Activated CD8-positive, alpha-beta memory T cell treated with anti-CD3 and anti-CD28 coated beads, Interleukin-2, amount 50 U/mL, for 1 hour (primary cell): ENCODE data around the gene MRGPRF.

Source experiments
- DNase-seq: peaks from one replicate; pipeline ENCODE4 v3.0.0-alpha.2; 2020; ENCODE audit errors: extremely low read depth

Gene MRGPRF, protein sequence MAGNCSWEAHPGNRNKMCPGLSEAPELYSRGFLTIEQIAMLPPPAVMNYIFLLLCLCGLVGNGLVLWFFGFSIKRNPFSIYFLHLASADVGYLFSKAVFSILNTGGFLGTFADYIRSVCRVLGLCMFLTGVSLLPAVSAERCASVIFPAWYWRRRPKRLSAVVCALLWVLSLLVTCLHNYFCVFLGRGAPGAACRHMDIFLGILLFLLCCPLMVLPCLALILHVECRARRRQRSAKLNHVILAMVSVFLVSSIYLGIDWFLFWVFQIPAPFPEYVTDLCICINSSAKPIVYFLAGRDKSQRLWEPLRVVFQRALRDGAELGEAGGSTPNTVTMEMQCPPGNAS

DNA sequence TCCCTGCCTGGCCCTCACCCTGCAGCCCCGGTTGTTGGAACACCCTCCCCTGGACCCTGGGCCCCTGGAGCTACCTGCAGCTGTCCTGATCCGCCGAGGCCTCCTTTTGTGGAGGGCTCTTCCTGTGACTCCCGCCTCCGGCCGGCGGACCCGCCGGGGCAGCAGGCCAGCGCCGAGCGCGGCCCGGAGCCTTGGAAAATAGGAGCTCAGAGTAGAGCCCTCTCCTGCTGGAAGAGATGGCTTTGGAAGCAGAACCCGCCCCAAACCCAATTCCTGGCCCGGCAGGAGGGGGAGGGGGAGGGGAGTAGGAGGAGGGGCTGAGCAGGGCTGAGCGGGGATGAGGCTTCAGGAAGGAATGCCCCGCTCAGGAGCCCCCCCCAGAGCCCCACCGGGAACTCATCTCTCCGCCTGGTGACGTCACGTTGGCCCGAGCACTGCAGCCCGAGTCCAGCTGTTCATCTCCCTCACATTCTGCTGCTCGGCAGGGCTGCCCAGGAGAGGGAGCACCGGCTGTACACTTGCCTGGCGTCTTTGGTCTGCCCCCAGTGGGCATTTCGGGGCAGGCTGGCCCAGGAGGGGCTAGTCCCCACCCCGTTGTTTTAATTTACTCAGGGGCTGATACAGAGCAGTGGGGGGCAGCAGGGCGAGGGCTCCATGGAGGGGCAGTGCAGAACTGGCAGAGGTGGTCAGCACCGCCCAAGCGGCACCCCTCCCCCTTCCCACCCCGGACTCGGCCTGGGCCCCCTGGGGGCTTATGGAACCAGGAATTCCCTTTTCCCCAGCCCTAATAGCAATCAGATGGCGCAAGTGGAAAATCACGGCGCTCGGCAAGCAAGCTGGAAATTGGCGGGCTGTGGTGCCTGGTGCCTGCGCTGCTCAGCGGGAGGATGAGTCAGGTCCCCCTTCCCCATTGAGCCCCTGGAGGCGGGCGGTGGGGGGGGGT lies at the start of gene MRGPRF:
Gene MRGPRF, minus strand, starts transcription at position 238 of the 943 bp plus-strand sequence. CDS start 3,345 bp downstream, outside the sequence.
- DNase-seq: no peak

DNA sequence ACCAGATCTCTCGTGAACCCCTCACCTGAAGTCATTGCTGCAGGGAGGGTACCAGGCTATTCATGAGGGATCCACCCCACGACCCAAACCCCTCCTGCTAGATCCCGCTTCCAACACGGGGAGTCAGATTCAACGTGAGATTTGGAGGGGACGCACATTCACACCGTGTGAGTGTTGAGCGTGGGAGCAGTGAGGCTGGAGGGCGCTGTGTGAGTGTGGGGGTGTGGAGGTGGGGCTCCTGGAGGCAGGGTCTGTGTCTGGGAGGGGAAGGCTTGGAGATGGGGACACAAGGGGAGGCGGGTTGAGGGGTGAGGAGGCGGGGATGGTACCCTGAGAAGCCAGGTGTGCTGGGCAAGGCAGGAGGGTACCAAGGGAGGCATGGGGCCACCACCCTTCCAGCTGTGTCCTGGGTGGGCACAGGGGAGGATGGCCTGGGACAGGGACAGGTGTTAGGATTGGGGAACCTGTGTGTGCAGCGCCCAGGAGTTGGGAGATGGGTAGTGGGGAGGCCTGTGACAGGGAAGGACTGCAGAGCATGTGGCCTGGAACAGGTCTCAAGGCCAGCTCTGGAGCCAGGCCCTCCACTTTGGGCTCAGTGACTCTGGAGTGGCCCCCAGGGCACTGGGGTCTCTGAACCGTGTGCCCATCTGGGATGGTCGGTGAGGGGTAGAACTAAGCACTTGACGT lies 49.3 kb upstream of the MRGPRF start:
- no peak for DNase-seq

DNA sequence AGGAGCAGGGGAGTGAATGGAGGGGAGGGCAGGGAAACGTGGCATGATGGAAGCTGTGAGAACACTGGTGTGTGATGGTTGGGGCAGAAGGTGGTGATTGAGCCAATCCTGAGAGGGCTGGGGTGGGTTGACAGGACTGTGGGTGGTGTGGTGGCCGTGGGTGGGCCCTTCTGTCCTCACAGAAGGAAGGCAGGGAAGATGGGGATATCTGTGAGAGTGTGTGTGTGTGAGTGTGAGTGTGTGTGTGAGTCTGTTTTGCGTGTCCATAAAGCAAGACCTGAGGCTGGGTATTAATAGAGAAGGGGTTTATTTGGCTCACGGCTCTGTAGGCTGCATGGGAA lies 48.6 kb upstream of the MRGPRF start:
- no peak for DNase-seq

DNA sequence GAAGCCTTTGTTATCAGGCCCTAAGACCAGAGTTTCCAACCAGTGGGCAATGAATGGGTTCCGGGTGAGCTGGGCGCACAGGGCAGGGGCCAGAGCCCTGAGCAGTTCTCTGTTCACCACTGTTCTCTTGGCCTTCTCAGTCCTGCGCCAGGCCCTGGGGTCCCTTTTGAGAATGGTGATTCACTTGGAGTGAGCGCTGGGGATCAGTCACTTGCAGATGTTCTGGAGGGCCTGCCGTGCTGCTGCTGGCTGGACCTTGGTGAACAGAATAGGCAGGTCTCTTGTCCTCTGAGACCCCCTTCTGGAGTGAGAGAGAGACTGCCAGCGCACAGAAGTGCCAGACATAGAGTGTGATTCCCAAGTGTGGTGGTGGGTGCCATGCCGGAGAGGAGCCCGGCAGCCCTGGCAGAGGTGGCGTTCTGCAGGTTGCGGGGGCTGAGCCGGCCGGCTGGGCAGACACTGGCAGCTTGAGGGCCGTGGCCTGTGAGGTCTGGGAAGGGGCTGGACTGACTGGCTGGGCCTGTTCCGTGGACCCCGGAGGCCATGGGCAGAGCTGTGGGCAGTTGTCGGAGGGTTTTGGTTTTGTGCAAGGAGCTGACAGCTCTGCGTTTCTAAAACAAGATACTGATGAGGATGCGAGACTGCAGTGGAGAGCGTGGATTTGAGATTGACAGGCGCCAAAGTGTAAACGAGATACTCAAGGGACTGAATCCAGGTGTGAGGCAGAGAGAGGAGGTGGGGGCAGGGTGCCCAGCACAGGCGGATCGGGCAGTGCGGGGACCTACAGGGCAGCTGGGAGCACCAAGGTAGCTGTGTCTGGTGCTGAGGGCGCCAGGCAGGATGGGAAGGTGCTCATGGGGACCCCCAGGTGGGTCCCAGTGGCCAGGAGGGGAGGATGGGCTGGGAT lies 48.0 kb upstream of the MRGPRF start:
- DNase-seq: no peak

DNA sequence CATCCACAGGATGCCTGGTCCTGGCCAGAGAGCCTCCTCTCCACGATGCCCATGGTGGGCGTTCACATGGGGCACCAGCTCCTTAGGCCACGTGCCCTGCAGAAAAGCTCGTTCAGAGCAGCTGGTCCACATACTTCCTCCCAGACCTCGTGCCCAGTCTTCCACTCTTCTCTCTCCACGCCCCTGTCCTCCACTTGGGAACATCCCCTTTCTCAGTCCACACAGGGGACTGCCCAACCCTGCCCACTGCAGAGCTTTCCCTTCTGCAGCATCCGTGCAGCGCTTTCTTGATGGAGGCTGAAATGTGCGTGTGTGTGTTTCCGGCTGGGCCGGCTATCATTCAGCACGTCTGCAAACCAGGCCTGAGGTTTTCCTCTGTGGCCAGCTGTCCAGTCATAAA lies 46.9 kb upstream of the MRGPRF start:
- no peak for DNase-seq

DNA sequence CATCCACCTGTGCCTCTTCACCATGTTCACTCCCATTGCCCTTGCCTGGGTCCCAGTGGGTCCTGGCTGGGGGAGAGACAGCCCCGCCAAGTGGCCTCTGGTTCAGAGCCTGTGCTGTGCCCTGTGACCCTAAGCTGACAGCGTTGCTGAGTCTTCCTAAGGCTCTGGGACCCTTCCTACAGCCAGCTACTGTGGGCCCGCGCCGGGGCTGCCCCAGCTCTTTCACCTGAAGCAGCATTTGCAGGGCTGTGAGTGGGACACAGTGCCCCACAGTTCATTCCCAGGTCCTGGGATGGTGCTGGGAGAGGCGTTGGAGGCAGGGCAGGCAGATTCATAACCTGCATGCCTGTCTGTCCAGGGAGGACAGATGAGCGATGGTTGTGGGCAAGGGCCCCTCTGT lies 46.4 kb upstream of the MRGPRF start:
- DNase-seq: no peak

DNA sequence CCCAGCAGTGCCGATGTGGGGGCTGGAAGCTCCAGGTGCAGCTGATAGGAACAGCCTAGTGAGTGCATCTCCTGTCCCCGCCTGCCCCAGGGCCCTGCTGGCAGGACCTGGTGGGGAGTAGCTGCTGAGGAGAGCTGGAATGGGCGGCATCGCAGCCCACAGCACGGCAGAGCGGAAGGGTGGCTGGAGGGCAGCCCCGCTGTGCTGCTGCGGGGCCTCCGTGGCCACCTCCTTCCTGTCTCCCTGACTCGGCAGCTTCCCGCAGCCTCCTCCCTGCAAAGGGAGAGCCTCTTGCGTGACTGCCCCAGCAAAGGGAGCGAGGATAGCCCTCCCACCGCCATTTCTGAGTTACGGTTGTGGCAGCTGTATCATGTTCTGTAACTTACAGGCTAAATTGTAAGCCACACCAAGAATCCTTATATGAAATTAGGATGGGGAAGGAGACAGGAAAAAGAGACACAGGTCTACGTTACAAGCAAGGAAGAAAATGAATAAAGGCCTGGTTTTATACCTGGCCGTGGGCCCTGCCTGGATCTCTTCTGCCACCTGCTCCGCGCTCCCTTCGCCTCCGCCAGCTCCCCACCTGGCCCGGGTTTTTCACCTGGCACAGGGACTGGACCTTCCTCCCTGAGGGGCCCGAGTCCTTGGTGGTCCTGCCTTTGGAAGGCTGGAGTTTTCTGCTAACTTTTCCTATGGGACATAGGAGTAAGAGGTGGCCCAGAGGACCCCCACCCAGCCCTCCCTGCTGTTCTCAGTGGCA lies 45.6 kb upstream of the MRGPRF start:
- DNase-seq: no peak

DNA sequence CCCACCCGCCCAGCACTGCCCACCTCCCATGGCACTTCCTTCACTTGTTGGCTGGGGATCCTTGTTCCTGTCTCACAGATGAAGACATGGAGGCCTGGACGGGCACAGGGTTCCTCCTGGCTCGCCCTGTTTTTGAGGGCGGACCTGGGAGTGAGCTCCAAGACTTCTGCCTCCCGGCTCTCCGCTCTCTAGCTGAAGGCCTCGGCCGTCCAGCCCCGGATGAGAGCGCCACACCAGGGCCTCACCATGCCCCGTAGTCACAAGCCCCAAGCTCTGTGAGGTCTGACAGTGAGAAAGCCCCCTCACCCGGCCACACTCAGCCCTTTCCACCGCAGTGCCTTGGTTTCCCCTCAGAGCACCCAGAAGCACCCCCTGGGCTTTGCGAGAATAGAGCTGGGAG lies 44.8 kb upstream of the MRGPRF start:
- no peak for DNase-seq

DNA sequence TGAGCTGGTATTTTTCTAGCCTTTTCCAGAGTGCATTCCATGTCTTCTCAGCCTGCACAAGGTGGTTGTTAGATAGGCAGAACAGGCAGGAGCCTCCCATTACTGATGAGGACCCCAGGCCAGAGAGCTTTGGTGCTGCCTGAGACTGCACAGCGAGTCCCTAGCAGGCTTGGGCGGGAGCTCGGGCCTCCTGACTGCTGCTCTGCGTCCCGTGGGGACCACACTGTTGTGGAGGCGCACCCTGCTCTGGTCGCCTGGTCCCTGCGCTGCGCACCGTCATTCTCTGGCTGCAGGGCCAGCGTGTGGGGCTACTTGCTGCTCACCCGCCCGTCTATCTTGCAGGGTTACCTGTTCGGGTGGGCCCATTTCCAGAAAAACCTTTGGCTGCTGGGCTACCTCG lies 44.2 kb upstream of the MRGPRF start:
- no peak for DNase-seq

DNA sequence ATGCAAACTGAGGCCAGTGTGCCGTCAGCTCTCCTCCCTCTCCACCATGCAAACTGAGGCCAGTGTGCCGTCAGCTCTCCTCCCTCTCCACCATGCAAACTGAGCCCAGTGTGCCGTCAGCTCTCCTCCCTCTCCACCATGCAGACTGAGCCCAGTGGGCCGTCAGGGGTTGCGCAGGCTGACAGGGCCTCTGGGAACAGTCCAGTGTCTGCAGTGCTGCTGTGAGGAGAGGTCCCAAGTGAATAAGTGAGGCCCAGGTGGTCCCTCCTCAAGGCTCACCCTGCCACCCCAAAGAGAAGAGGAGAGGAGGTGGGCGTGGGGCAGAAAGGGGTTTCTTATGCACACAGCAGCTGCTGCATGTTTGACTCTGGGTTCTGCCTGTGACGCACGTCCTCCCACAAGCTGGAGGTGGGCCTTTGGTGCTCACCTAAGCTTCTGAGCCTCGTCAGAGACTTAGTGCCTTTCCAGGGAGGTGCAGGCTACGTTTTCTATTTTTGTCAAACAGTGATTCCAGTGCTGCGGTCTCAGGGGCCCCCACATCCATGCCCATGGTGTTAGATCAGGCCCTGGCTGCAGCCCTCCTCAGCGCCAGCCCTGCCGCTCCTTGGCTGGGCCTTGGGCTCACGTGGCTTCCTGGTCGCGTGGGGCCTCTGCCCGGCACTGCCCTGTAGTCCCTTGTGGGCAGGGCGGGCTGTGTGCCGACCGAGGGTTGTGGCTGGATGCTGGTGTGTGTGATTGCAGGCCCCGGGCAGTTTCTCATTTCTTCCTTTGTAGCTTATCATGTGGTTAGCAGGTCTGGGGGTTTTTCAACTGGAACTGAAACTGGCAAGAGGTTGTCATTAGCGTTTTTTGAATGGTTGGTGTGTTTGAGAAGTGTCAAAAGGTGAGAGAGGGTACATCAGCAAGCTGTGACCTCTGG lies 42.8 kb upstream of the MRGPRF start:
- DNase-seq: no peak

DNA sequence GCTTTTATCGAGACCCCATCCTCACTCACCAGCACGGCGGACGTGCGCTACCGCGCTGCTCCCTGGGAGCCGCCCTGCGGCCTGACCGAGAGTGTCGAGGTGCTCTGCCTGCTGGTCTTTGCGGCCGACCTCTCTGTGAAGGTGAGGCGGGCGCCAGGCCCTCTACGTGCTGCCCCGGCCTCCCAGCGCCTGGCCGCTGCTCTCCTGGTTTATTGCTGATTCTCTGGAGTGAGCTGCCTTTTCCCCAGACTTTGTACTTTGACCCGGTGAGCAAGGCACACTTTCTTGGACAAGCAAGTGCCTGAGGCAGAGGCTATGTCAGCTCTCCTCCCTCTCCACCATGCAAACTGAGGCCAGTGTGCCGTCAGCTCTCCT lies 42.2 kb upstream of the MRGPRF start:
- no peak for DNase-seq

DNA sequence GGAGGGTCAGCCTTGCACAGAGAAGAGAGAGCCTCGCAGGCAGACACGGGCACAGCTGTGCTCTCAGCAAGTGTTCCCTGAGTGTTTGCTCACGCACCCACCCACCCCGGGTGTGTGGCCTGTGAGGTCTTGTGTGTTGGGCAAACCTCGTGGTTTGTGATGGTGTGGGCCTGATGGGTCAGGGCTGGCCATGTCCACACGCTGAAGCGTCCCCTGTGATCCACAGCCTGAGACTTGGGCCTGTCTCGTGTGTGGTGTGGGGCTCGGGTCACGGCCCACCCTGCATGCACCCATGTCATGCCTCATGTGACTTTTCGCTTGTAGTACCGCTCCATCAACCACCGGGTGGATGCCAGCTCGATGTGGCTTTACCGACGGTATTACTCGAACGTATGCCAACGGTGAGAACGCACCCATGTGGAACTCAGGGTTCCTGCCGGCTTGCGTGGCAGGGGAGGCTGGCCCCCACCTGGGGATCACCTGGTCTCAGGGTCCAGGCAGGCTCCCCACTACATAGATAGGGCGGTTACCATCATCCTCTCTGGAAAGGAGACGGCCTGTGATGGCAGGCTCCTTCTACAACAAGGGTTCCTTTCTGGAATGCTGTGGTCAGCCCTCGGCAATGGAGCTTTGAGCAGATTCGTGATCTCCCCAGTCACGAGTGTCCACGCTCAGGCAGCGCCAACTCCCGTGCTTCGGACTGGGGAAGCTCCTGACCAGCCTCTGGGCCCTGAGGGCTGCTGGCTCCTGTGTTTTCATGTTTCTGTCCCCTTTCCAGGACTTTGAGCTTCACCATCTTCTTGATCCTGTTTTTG lies 41.6 kb upstream of the MRGPRF start:
- no peak for DNase-seq

DNA sequence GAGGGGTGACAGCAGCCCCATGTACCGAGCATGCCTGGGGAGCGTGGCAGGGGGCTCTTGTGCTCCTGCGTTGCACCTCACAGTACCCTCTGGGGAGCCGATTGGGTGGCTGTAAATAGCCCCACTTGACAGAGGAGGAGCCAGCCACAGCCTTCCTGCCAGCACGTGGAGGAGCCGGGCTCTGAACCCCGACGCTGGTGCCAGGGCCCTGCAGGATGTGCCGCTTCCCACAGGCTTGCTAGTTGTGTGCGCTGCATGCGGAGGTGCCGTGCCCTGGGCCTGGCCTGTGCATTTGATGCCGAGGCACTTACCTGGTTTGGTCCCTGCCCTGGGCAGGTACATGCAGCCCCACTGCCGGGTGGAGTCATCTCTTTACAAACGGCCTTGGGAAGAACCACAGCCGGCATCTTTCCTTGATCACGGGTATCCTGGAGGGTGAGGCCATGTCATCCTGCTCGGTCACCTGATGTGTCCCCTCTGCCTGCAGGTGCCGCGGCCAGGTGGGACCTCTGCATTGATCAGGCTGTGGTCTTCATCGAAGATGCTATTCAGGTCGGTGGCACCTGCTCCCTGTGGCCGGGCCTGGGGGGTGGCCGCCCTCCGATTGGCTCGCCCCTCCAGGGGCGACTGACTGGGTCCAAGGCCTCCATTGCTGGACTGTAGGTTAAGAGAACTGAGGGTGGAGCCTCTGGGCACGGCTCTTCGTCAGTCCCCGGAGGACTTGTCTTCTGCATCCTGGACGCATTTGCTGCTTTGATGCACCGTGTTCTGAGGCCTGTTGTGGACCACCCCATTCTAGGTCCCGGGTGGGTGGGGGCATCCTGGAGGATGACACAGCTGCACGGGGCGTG lies 40.7 kb upstream of the MRGPRF start:
- DNase-seq: no peak

DNA sequence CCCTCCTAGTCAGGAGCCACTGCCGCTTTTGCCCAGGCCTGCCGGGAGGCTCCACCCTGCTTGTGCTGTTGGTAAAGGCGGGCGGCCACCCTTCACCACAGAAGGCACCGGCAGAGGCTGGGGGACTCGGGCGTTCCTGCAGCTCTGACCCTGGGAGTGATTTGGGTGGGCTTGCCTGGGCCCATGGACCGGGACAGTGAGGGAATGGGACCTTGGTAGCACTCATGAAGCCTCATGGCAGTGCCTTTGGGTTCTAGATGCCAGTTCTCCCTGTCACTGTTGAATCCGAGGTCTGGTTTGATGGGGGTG lies 40.1 kb upstream of the MRGPRF start:
- no peak for DNase-seq

DNA sequence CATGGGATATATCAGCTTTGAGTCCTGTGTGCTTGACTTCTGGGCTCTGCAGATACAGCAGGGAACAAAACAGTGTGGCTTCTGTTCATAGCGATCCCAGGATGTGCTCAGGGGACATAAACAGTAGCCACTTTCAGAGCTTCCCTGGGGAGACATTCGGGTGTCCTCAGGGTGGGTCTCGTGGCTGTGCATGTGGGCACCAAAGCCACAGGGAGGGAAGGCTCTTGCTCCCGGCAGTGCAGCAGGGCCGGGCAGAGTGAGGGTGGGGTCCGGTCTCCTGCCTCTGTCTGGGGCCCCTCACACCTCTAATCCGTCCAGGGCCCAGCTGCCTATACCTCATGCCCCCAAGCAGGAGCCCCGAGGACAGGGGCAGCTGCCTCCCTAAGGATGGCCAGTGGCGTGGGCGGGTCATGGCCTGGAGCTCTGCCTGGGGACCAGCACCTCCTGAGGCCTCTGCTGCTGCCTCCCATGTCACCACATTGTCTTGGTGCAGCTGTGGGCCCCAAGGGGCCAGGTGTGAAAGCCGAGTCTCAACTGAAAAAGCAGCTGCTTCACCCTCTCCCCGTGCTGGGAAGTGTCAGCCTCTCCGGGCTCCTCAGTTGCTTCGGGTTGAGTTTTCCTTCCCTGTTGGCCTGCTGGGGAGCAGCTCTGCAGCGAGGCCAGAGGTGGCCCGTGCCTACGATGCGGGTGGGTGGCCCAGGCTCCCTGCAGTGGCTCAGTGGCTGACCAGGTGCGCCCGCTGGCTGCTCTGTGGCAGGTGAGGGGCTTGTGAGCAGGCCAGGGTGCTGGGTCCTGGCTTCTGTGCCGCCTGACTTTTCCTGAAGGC lies 39.5 kb upstream of the MRGPRF start:
- DNase-seq: no peak

DNA sequence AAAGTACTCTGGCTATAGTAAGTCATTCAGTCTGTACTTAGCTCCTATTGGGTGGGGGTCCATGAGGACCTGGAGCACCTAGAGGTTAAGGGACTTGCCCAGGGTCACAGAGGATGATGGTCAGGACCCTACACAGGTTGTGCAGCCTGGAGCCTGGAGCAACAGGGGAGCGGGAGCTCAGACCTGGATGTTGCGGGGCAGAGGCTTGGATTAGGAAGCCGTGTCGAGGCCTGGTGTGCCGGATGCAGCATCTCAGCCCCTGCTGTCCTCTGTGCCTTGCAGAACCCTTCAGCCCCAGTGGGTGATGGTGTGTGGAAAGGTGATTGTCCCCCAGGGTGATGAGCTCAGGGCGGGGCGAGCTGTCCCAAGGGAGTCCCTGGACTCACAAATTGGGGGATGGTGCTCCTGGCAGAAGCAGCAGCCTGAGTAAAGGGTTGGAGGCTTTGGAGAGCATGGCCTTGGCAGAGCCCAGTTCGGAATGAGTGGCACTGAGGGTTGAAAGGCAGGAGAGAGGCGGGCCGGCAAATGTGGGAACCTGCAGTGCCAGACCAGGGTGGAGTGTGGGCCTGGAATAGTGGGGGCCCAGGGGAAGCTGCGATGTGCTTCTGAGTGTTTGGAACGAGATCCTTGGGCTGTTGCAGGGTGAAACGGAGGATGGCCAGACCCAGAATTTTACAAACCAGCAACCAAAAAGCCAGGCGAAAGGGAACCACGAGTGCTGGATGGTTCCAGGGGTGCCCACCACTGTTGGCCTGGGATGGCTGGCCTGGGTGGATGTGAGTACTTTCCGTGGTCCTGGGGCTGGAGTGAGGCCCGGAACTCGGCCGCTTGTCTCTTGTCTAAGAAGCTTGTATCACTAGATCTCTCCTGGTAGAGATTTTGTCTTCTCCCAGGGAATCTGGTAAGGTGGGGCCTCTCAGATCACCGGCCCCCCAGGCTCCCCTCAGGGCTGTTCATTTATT lies 38.6 kb upstream of the MRGPRF start:
- DNase-seq: no peak
